HuH-7.5 (cell line): ENCODE measurements around the gene AUTS2.

Source experiments
- DNase-seq: peaks from one replicate; pipeline ENCODE4 v3.0.0; 2011; ENCODE audit warnings: low spot score

The AUTS2 gene

GRCh38 chr7:70069977-70070376, 471.7 kb downstream of the AUTS2 start:
- no peak for DNase-seq

GRCh38 chr7:70071766-70072165, 473.5 kb downstream of the AUTS2 start:
- no peak for DNase-seq

- DNase-seq: no peak
These were observed 473.9 kb downstream of the AUTS2 start for GRCh38 chr7:70072220-70072619.

- DNase-seq: no peak
These were observed 478.1 kb downstream of the AUTS2 start for GRCh38 chr7:70076325-70076724.

GRCh38 chr7:70082099-70082611, 483.9 kb downstream of the AUTS2 start:
- DNase-seq: no peak

GRCh38 chr7:70091362-70091761, 493.1 kb downstream of the AUTS2 start:
- no peak for DNase-seq

- no peak for DNase-seq
These were observed 494.3 kb downstream of the AUTS2 start for GRCh38 chr7:70092314-70093204.

GRCh38 chr7:70093205-70093904, 495.1 kb downstream of the AUTS2 start:
- no peak for DNase-seq

GRCh38 chr7:70094831-70095230, 496.6 kb downstream of the AUTS2 start:
- no peak for DNase-seq

- no peak for DNase-seq
These were observed 499.4 kb downstream of the AUTS2 start for GRCh38 chr7:70097645-70098044.

- no peak for DNase-seq
These were observed 499.9 kb downstream of the AUTS2 start for GRCh38 chr7:70098133-70098561.

GRCh38 chr7:70098905-70099672, 500.8 kb downstream of the AUTS2 start:
- no peak for DNase-seq

GRCh38 chr7:70104243-70104642, 506.0 kb downstream of the AUTS2 start:
- DNase-seq: no peak

GRCh38 chr7:70113078-70113477, 514.8 kb downstream of the AUTS2 start:
- DNase-seq: no peak

GRCh38 chr7:70113536-70113935, 515.3 kb downstream of the AUTS2 start:
- DNase-seq: no peak

- DNase-seq: no peak
These were observed 516.5 kb downstream of the AUTS2 start for GRCh38 chr7:70114806-70115205.

- DNase-seq: no peak
These were observed 518.0 kb downstream of the AUTS2 start for GRCh38 chr7:70116244-70116643.

GRCh38 chr7:70116867-70117266, 518.6 kb downstream of the AUTS2 start:
- DNase-seq: no peak

GRCh38 chr7:70120851-70121250, 522.6 kb downstream of the AUTS2 start:
- no peak for DNase-seq

GRCh38 chr7:70131817-70132216, 533.5 kb downstream of the AUTS2 start:
- DNase-seq: no peak

- DNase-seq: no peak
These were observed 534.1 kb downstream of the AUTS2 start for GRCh38 chr7:70132226-70132851.
